OCI-LY1 (cell line): ENCODE results near the gene RERE.

Experiments
- H2AFZ ChIP-seq: fragments of 200-600 bp; sonication (generic), shearing (Covaris generic); 2 replicates; pipeline ENCODE4 v1.6.0; 2014; ENCODE audit warnings: antibody characterized with exemption, mild to moderate bottlenecking, low read length
- H3F3A ChIP-seq: fragments of 200-600 bp; sonication (generic), shearing (Covaris generic); 2 replicates; pipeline ENCODE4 v1.6.0; 2014; ENCODE audit warnings: mild to moderate bottlenecking, antibody characterized with exemption, low read length, moderate library complexity; ENCODE audit not compliant: insufficient read depth
- H3K27ac ChIP-seq: fragments of 200-600 bp; sonication (generic); 2 replicates; pipeline ENCODE4 v1.5.1; 2014; ENCODE audit warnings: low read length, mixed run types, mild to moderate bottlenecking, low read depth; ENCODE audit not compliant: poor library complexity, severe bottlenecking
- H3K27me3 ChIP-seq: fragments of 200-600 bp; sonication (generic); 2 replicates; pipeline ENCODE4 v1.6.0; 2014; ENCODE audit warnings: antibody characterized with exemption, mild to moderate bottlenecking, low read length, moderate library complexity; ENCODE audit not compliant: insufficient read depth
- H3K36me3 ChIP-seq: fragments of 200-600 bp; sonication (generic); 2 replicates; pipeline ENCODE4 v1.6.1; 2014; ENCODE audit warnings: mild to moderate bottlenecking, antibody characterized with exemption, low read length, moderate library complexity, mixed read lengths; ENCODE audit not compliant: insufficient read depth
- H3K4me1 ChIP-seq: fragments of 200-600 bp; sonication (generic); 2 replicates; pipeline ENCODE4 v1.5.1; 2014; ENCODE audit warnings: mild to moderate bottlenecking, low read length, moderate library complexity; ENCODE audit not compliant: insufficient read depth, severe bottlenecking
- H3K4me2 ChIP-seq: fragments of 200-600 bp; sonication (generic), shearing (Covaris generic); 2 replicates; pipeline ENCODE4 v1.6.1; 2014; ENCODE audit warnings: low read length
- H3K4me3 ChIP-seq: fragments of 200-600 bp; sonication (generic); 2 replicates; pipeline ENCODE4 v1.5.1; 2014; ENCODE audit warnings: low read length, low read depth, mild to moderate bottlenecking, mixed read lengths; ENCODE audit not compliant: poor library complexity, severe bottlenecking
- H3K79me2 ChIP-seq: fragments of 200-600 bp; shearing (Covaris generic); 2 replicates; pipeline ENCODE4 v1.6.1; 2016; ENCODE audit warnings: mixed run types, low read length, mixed read lengths; ENCODE audit not compliant: insufficient read depth
- H3K9ac ChIP-seq: fragments of 200-600 bp; sonication (generic), shearing (Covaris generic); 2 replicates; pipeline ENCODE4 v1.6.1; 2014; ENCODE audit warnings: mild to moderate bottlenecking, low read length, mixed read lengths
- H3K9me2 ChIP-seq: fragments of 200-600 bp; sonication (generic), shearing (Covaris generic); 2 replicates; pipeline ENCODE4 v1.6.1; 2014; ENCODE audit warnings: low read depth, mild to moderate bottlenecking, low read length, mixed read lengths
- H3K9me3 ChIP-seq: fragments of 200-600 bp; shearing (Covaris generic); 2 replicates; pipeline ENCODE4 v1.6.1; 2014; ENCODE audit warnings: low read length, mixed read lengths
- H4K20me1 ChIP-seq: fragments of 200-600 bp; sonication (generic), shearing (Covaris generic); 2 replicates; pipeline ENCODE4 v1.6.0; 2016; ENCODE audit warnings: mild to moderate bottlenecking, low read length; ENCODE audit not compliant: insufficient read depth
- EZH2 ChIP-seq: fragments of 200-600 bp; sonication (generic), shearing (Covaris generic); IDR thresholded peaks from 2 replicates; pipeline ENCODE4 v1.8.0; 2017; ENCODE audit warnings: borderline replicate concordance, mixed run types, mild to moderate bottlenecking, antibody characterized with exemption, low read length, moderate library complexity, mixed read lengths
- TF ChIP-seq, protein P1 (sequence below): fragments of 200-600 bp; sonication (generic), shearing (Covaris generic); IDR thresholded peaks from 2 replicates; pipeline ENCODE4 v1.5.1; 2017; ENCODE audit warnings: mild to moderate bottlenecking, antibody characterized with exemption, low read length, moderate library complexity, mixed read lengths

RERE gene

DNA sequence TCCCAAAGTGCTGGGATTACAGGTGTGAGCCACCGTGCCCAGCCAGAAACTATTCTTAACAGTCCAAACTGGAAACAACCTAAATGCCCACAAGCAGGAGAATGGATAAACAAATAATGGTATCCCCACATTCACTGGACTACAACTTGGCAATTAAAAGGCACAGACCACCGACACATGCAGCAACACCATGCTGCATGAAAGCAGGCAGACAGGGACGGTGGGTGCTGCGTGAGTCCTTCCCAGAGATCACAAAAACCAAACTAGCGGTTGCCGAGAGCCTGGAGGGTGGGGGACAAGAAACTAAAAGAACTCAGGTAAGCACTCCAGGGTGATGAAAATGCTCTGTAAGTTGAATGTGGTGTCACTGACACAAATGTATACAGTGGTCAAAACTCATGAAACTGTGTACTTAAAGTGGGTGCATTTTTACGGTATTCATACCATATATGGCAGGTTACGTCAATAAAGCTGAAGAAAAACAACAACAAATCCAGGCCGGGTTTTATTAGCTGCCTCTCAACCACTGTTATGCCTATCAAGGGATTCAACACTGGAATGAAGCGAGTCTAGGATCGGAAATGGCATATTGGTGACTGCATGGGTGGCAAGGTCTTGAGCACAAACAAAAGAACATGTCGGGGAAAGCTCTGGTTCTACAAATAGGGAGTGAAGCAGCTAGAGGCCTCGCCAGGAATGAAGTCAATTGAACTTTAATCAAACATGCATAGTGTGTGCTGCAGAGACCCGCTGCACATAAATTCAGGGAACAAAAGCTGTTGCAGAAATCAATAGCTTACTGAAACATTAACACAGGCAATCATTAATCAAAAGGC lies 447.2 kb downstream of the RERE start:
- H3K27me3 ChIP-seq, result no peaks in the 10 kb centered on the region
- H4K20me1 ChIP-seq, result no peaks in the 10 kb centered on the region
- no peak for TF ChIP-seq EZH2
- TF ChIP-seq, protein P1, sequence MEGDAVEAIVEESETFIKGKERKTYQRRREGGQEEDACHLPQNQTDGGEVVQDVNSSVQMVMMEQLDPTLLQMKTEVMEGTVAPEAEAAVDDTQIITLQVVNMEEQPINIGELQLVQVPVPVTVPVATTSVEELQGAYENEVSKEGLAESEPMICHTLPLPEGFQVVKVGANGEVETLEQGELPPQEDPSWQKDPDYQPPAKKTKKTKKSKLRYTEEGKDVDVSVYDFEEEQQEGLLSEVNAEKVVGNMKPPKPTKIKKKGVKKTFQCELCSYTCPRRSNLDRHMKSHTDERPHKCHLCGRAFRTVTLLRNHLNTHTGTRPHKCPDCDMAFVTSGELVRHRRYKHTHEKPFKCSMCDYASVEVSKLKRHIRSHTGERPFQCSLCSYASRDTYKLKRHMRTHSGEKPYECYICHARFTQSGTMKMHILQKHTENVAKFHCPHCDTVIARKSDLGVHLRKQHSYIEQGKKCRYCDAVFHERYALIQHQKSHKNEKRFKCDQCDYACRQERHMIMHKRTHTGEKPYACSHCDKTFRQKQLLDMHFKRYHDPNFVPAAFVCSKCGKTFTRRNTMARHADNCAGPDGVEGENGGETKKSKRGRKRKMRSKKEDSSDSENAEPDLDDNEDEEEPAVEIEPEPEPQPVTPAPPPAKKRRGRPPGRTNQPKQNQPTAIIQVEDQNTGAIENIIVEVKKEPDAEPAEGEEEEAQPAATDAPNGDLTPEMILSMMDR, result no peak
- peaks cover 83% of the 10 kb centered on the region for H3K36me3 ChIP-seq
- no peaks in the 10 kb centered on the region for H3K9me3 ChIP-seq
- peaks cover 18% of the 10 kb centered on the region for H3K4me1 ChIP-seq
- no peak overlapping the region for H3K27ac ChIP-seq
- no peak overlapping the region for H2AFZ ChIP-seq
- peaks cover 65% of the 10 kb centered on the region for H3K79me2 ChIP-seq
- H3K9ac ChIP-seq, result no peak overlapping the region
- no peaks in the 10 kb centered on the region for H3F3A ChIP-seq
- no peak overlapping the region for H3K4me2 ChIP-seq
- H3K4me3 ChIP-seq, result no peak overlapping the region
- H3K9me2 ChIP-seq, result no peaks in the 10 kb centered on the region

DNA sequence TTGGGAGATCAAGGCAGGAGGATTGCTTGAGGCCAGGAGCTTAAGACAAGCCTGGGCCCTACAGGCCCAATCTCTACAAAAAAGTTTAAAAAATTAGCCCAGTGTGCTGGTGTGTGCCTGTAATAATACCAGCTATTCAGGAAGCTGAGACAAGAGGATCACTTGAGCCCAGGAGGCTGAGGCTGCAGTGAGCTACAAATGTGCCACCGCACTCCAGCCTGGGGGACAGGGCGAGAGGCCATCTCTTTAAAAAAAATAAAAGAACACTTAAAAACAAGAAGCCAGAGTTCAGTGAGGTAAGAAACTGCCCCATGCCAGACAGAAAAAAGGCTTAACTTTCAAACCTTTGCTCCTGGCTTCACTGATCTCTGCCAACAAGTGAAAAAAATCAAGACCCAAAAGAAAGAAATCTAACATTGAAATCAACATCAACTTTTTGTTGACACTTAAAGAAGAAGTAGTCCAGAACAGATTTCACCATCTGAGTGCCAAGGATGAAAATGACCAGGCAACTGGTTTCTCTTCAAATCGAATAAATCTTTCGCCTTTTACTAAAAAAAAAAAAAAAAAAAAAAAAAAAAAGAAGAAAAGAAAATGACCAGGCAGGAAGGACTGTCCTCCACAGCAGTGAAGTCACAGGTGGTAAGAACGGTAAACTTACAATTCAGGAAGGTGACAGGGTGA lies 448.3 kb downstream of the RERE start:
- Histone ChIP-seq H4K20me1 (no peaks in the 10 kb centered on the region), H3K27ac (no peak overlapping the region), H3K4me1 (peaks cover 18% of the 10 kb centered on the region)

DNA sequence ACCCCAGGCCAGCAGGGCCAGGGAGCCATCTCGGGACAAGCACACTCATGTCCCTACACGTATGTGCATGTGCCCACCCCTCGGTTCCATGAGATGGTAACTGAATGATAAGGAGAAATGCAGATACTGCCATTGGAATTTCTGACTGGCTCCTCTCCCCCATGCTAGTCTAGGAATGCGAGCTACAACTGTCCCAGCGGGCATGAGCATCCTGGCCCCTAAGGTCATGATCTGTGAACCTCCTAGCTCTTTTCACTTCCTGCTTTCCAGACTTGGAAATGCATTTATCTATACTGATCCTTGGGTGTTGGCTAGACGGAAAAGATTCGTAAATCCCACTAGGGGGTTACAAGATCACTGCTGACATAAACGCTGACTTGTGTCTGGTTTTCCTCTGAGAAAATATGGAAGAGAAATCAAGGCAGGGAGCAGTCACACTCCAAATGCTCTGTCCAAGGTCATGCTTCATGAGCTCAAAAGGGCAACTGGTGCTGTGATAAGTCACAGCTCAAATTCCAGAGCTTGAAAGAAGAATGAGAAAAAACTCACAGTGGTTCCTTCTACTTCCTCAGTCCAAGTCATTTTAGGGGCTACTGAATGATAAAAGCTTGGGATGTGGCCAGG lies 449.8 kb downstream of the RERE start:
- no peak overlapping the region for H3K4me3 ChIP-seq
- no peaks in the 10 kb centered on the region for H3K9me3 ChIP-seq
- peaks cover 18% of the 10 kb centered on the region for H3K4me1 ChIP-seq
- H3K9me2 ChIP-seq, result no peaks in the 10 kb centered on the region
- H3K27me3 ChIP-seq, result no peaks in the 10 kb centered on the region
- H3K9ac ChIP-seq, result no peak overlapping the region
- H3F3A ChIP-seq, result no peaks in the 10 kb centered on the region
- no peak for TF ChIP-seq EZH2
- TF ChIP-seq, protein P1, result no peak
- peak overlapping the region; percentile 72 for H3K27ac ChIP-seq
- no peak overlapping the region for H3K4me2 ChIP-seq
- no peaks in the 10 kb centered on the region for H4K20me1 ChIP-seq
- peaks cover 43% of the 10 kb centered on the region for H3K79me2 ChIP-seq
- no peak overlapping the region for H2AFZ ChIP-seq
- peaks cover 90% of the 10 kb centered on the region for H3K36me3 ChIP-seq

More for the DNA sequence above, 448.3 kb downstream of the RERE start:
- no peak overlapping the region for H3K4me3 ChIP-seq
- no peak for TF ChIP-seq EZH2
- TF ChIP-seq, protein P1, result no peak
- no peaks in the 10 kb centered on the region for H3K9me3 ChIP-seq
- H2AFZ ChIP-seq, result no peak overlapping the region
- H3K36me3 ChIP-seq, result peaks cover 89% of the 10 kb centered on the region
- no peaks in the 10 kb centered on the region for H3F3A ChIP-seq
- peaks cover 56% of the 10 kb centered on the region for H3K79me2 ChIP-seq
- H3K27me3 ChIP-seq, result no peaks in the 10 kb centered on the region
- H3K4me2 ChIP-seq, result no peak overlapping the region
- no peak overlapping the region for H3K9ac ChIP-seq
- H3K9me2 ChIP-seq, result no peaks in the 10 kb centered on the region
